Left ventricle myocardium inferior (tissue), 1 donor: ENCODE data around the gene LY6G6D. TPM values are rescaled to one million over a fixed set of nuclear protein-coding genes. Genes with fewer than 3 reads are reported as not detected.
A peak's percentile ranks its signal among the peaks of the same experiment; 100 is the strongest.

Source experiments
- DNase-seq: peaks from one replicate; pipeline ENCODE4 v3.0.0-alpha.2; 2020
- H3K27ac ChIP-seq: fragments of 200-600 bp; replicated peaks from 2 replicates; pipeline ENCODE4 v1.8.0; 2021
- H3K27me3 ChIP-seq: fragments of 200-600 bp; 2 replicates; pipeline ENCODE4 v1.8.0; 2021; ENCODE audit warnings: low read depth
- H3K36me3 ChIP-seq: fragments of 200-600 bp; 2 replicates; pipeline ENCODE4 v1.8.0; 2021
- H3K4me1 ChIP-seq: fragments of 200-600 bp; 2 replicates; pipeline ENCODE4 v1.8.0; 2021
- H3K4me3 ChIP-seq: fragments of 200-600 bp; 2 replicates; pipeline ENCODE4 v1.8.0; 2021; ENCODE audit warnings: mild to moderate bottlenecking, moderate library complexity
- H3K9me3 ChIP-seq: fragments of 200-600 bp; replicated peaks from 2 replicates; pipeline ENCODE4 v1.8.0; 2021
- CTCF ChIP-seq: fragments of 200-600 bp; IDR thresholded peaks from 2 replicates; pipeline ENCODE4 v1.8.0; 2021; ENCODE audit warnings: antibody characterized with exemption, mild to moderate bottlenecking, borderline replicate concordance
- intact Hi-C: fragments of 100-400 bp; cut with micrococcal nuclease; formaldehyde crosslinking; loops from one replicate; pipeline ENCODE4 v1.11.0; 2022
- total RNA-seq: library from RNA; stranded (reverse); fragmentation: NEBNext Ultra II Directional; extraction: Animal tissue kit (Norgen Biotek cat#: 25700); gene quantifications from one replicate; pipeline ENCODE4 v1.2.1, GENCODE V29; 2021
- donor health status: DM: no; HTN: yes; CAD: no; lungs with severe emphysema.

LY6G6D gene
- total RNA-seq, 1 donor from 2014 or later, result not detected

GRCh38 chr6:31740397-31741223 is 25.5 kb downstream of the LY6G6D start:
- H3K27me3 ChIP-seq, result no peaks in the 10 kb centered on the region
- no peak for DNase-seq
- TF ChIP-seq CTCF, result no peak
- H3K4me1 ChIP-seq, result peaks cover 47% of the 10 kb centered on the region
- peak overlapping the region; percentile 78 for H3K4me3 ChIP-seq
- H3K9me3 ChIP-seq, result no peaks in the 10 kb centered on the region
- intact Hi-C loops, result no loop called here
- H3K27ac ChIP-seq, result peak overlapping the region; percentile 62
- H3K36me3 ChIP-seq, result no peaks in the 10 kb centered on the region

- Histone ChIP-seq H3K27me3 (no peaks in the 10 kb centered on the region), H3K36me3 (no peaks in the 10 kb centered on the region), H3K27ac (no peak overlapping the region), H3K4me3 (no peak overlapping the region), H3K9me3 (no peaks in the 10 kb centered on the region), H3K4me1 (peaks cover 37% of the 10 kb centered on the region)
- intact Hi-C loops, result no loop called here
- DNase-seq, result no peak
- no peak for TF ChIP-seq CTCF
Observed at GRCh38 chr6:31741815-31742214, 26.7 kb downstream of the LY6G6D start.

GRCh38 chr6:31742894-31743293 is 27.7 kb downstream of the LY6G6D start:
- no peak for TF ChIP-seq CTCF

GRCh38 chr6:31744422-31744821 is 29.3 kb downstream of the LY6G6D start:
- no peak overlapping the region for H3K27ac ChIP-seq
- no peaks in the 10 kb centered on the region for H3K9me3 ChIP-seq
- H3K4me3 ChIP-seq, result no peak overlapping the region
- H3K27me3 ChIP-seq, result no peaks in the 10 kb centered on the region
- H3K36me3 ChIP-seq, result no peaks in the 10 kb centered on the region
- no peak for DNase-seq
- peaks cover 12% of the 10 kb centered on the region for H3K4me1 ChIP-seq
- intact Hi-C loops, result no loop called here
- TF ChIP-seq CTCF, result no peak

More at GRCh38 chr6:31742894-31743293, 27.7 kb downstream of the LY6G6D start:
- peaks cover 26% of the 10 kb centered on the region for H3K4me1 ChIP-seq
- H3K27me3 ChIP-seq, result no peaks in the 10 kb centered on the region
- intact Hi-C loops, result no loop called here
- DNase-seq, result no peak
- H3K9me3 ChIP-seq, result no peaks in the 10 kb centered on the region
- H3K36me3 ChIP-seq, result no peaks in the 10 kb centered on the region
- no peak overlapping the region for H3K4me3 ChIP-seq
- H3K27ac ChIP-seq, result no peak overlapping the region

GRCh38 chr6:31749301-31750036 is 34.3 kb downstream of the LY6G6D start:
- TF ChIP-seq CTCF, result no peak
- H3K27ac ChIP-seq, result no peak overlapping the region
- no peaks in the 10 kb centered on the region for H3K27me3 ChIP-seq
- H3K36me3 ChIP-seq, result no peaks in the 10 kb centered on the region
- DNase-seq, result no peak
- no peak overlapping the region for H3K4me3 ChIP-seq
- H3K9me3 ChIP-seq, result no peaks in the 10 kb centered on the region
- intact Hi-C loops, result no loop called here
- H3K4me1 ChIP-seq, result no peaks in the 10 kb centered on the region
